Measurements from ENCODE around the gene RARB.

Gene RARB

GRCh38 chr3:25421747-25422146 lies 6.3 kb upstream of the RARB start:
- DNase-seq (ENCODE audit: low read depth in 1 of 2, low spot score in 1 of 2): no peak

- DNase-seq (ENCODE audit: low read depth in 1 of 2, low spot score in 1 of 2): no peak
Observed at GRCh38 chr3:25423780-25424588, 4.1 kb upstream of the RARB start.

GRCh38 chr3:25424614-25425013 lies 3.4 kb upstream of the RARB start:
- DNase-seq (ENCODE audit: low read depth in 1 of 2, low spot score in 1 of 2): no peak

GRCh38 chr3:25426408-25426807 lies 1.7 kb upstream of the RARB start:
- DNase-seq (ENCODE audit: low read depth in 1 of 2, low spot score in 1 of 2): no peak

- no peak for DNase-seq (ENCODE audit: low read depth in 1 of 2, low spot score in 1 of 2)
Observed at GRCh38 chr3:25427155-25427554, 908 bp upstream of the RARB start.

- no peak for DNase-seq (ENCODE audit: low read depth in 1 of 2, low spot score in 1 of 2)
Observed at GRCh38 chr3:25427563-25427941, 511 bp upstream of the RARB start.

- no peak for DNase-seq (ENCODE audit: low read depth in 1 of 2, low spot score in 1 of 2)
Observed at GRCh38 chr3:25428789-25429335, 799 bp downstream of the RARB start.

GRCh38 chr3:25429361-25430286 lies 1.6 kb downstream of the RARB start:
- no peak for DNase-seq (ENCODE audit: low read depth in 1 of 2, low spot score in 1 of 2)

- no peak for DNase-seq (ENCODE audit: low read depth in 1 of 2, low spot score in 1 of 2)
Observed at GRCh38 chr3:25430287-25430934, 2.3 kb downstream of the RARB start.

- no peak for DNase-seq (ENCODE audit: low read depth in 1 of 2, low spot score in 1 of 2)
Observed at GRCh38 chr3:25430935-25431770, 3.1 kb downstream of the RARB start.

GRCh38 chr3:25432176-25432720 lies 4.2 kb downstream of the RARB start:
- no peak for DNase-seq (ENCODE audit: low read depth in 1 of 2, low spot score in 1 of 2)

GRCh38 chr3:25433106-25433505 lies 5.0 kb downstream of the RARB start:
- no peak for DNase-seq (ENCODE audit: low read depth in 1 of 2, low spot score in 1 of 2)

- DNase-seq (ENCODE audit: low read depth in 1 of 2, low spot score in 1 of 2): no peak
Observed at GRCh38 chr3:25433868-25434267, 5.8 kb downstream of the RARB start.

- DNase-seq (ENCODE audit: low read depth in 1 of 2, low spot score in 1 of 2): no peak
Observed at GRCh38 chr3:25437953-25438352, 9.9 kb downstream of the RARB start.

GRCh38 chr3:25438791-25439555 lies 10.9 kb downstream of the RARB start:
- no peak for DNase-seq (ENCODE audit: low read depth in 1 of 2, low spot score in 1 of 2)

- DNase-seq (ENCODE audit: low read depth in 1 of 2, low spot score in 1 of 2): no peak
Observed at GRCh38 chr3:25441234-25441856, 13.3 kb downstream of the RARB start.

- no peak for DNase-seq (ENCODE audit: low read depth in 1 of 2, low spot score in 1 of 2)
Observed at GRCh38 chr3:25442486-25442885, 14.4 kb downstream of the RARB start.

- DNase-seq (ENCODE audit: low read depth in 1 of 2, low spot score in 1 of 2): no peak
Observed at GRCh38 chr3:25444273-25444672, 16.2 kb downstream of the RARB start.

GRCh38 chr3:25445731-25446130 lies 17.7 kb downstream of the RARB start:
- DNase-seq (ENCODE audit: low read depth in 1 of 2, low spot score in 1 of 2): no peak

Measured in activated CD4-positive, alpha-beta T cell treated with anti-CD3 and anti-CD28 coated beads, Interleukin-2, amount 50 U/mL, for 24 hours (primary cell).